ENCODE measurements around the gene RAD51D.

Gene RAD51D

DNA sequence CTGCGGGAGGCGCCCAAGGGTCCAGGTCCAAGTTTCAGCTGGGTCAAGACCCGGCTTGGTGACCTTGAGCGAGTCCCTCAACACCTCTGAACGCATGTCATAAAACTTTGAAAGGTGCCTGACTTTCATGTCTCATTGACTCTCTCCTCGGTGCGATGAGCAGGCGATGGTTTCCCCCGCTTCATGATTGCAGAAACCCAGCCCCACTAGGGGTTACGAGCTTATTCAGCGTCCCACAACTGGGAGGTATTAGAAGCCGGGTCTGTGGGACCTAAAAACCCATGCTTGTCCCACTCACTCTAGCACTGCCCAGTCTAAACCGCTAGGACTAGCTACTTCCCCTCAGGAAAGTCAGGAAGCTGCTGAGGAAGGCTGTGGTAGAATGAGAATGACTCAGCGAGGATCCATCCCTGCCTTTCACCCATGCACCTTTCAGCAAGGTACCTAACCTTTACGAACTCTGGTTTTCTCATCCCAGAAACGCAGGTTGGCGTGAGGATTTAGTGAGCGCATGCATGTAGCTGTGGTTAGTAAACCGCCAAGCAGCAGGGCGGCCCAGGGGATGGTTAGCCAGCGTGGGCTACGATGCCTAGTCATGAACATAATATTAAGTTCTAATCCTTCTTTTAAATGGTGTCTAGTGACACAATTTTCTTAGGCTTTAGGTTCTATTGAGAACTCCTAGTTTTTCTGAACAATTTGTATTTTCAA, 29.9 kb downstream of the RAD51D start:
- DNase-seq: no peak

DNA sequence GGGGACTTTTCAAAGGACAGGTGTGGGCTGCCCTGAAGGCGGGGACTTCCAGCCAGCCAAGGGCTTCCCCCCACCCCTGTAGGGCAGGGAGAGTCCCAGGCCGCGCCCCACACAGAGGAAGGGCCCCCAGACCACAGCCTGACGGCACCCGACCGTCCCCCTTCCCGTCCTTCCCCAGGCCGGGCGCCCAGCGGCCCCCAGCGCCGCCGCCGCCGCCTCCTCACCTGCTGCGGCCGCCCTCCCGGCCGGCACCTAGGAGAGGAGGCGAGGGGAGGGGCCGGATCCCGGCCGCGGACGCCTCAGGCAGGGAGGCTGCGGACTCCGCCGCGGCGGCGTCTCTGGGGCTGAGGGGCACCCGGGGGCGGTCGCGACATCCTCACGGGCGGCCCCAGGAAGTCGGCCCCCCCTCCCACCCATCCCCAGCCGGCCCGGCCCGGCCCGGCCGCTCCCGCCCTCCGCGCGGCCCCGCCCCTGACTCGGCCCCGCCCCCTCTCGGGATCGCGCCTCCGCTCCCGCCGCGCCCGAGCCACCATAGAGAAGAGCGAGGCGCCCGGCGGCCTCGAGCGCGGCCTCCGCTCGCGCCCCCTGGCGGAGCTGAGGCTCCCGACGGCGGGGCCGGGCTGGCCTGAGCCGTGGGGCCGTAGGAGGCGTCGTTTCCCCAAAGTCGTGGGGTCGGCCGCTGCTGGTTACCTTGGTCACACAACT, 30.6 kb downstream of the RAD51D start:
- peak; percentile 29 for DNase-seq

DNA sequence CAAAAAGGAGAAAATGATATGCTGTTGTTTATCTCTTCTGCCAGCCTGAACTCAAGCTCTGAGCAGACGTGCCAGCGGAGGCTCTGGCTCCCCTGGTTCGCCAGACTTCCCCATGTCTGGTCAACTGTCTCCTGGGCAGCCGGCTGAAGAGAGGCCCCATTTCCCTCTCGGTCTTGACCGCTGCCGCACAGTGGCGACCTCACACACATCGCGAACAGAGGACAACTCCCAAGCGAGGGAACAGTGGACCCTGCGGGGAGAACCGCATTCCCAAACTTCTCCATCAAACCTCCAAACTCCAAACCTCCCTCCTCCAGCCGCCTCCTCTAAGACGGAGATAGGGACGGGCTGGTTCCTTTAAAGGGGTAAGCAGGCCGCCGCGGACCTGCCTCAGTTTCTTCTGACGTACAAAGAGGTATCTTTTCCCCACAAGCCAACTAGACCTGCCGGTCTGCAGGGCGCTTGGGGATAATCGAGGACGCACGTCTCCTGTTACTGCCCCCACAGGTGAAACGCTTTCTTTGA, 31.2 kb downstream of the RAD51D start:
- DNase-seq: no peak

- no peak for DNase-seq
Observed at GRCh38 chr17:35087731-35088355, 31.8 kb downstream of the RAD51D start.

- no peak for DNase-seq
Observed at GRCh38 chr17:35086931-35087573, 32.6 kb downstream of the RAD51D start.

- DNase-seq: no peak
Observed at GRCh38 chr17:35086164-35086563, 33.5 kb downstream of the RAD51D start.

DNA sequence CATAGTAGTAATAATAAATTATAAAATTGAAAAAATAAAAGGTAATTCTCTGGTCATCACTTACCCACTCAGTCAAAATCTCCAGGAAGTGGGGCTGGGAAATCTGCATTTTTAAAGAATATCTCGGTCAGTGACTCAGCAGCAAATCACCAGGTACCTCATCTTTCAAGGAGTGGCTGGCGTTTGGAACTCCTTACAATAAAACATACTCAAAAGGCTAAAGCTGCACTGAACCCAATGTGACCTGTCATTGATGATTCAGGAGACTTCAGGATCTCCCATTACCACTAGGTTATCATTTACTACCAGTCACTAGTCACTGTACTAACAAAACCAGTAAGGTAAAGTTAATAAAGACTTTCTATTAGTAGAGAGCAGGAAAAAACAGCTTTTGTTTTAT, 34.7 kb downstream of the RAD51D start:
- no peak for DNase-seq

- no peak for DNase-seq
Observed at GRCh38 chr17:35083071-35083470, 36.6 kb downstream of the RAD51D start.

DNA sequence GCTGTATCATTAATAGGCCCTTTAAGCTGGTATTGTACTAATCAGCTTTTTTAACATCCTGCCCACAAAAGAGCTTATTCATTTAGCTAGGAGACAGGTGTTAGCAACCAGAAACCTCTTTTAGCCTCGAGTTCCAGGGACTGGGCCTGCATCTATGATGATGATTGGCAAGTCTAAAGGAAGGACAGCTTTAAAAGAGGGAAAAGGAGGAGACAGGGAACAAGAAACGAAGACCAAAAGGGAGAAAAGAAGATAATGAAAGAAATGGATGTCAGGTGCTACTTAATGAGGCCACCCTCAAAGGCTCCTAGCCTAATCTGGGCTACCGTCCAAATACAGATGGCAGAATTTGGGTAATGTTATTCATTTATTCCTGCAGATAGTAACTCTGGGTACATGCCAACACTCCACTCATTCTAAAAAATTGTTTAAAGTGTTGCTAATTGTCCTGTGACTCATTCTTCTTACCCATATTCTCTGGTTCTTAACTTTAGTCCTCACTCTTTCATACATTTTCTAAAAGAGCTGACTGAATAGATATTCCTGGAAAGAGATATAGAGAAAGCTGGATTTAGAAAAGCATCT, 37.5 kb downstream of the RAD51D start:
- DNase-seq: peak; percentile 77

DNA sequence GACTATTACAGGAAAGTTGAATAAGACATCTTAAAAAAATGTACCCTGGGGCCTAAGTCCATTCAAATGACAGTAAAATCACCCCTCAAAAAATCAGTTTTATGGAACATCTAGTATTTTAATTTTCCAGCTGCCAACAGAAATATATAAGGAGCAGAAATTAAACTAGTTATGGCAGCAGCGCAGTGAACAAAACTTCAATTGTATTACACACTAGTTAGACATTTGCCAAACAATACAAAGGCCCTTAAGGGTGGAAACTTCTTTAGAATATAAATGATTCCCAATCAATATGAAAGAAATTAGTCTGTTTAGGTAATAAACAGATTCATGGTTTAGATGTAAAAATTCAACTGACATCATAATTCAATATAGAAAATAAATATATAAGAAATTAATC, 38.0 kb downstream of the RAD51D start:
- DNase-seq: no peak

GRCh38 chr17:35080536-35080935, 39.1 kb downstream of the RAD51D start:
- DNase-seq: no peak

DNA sequence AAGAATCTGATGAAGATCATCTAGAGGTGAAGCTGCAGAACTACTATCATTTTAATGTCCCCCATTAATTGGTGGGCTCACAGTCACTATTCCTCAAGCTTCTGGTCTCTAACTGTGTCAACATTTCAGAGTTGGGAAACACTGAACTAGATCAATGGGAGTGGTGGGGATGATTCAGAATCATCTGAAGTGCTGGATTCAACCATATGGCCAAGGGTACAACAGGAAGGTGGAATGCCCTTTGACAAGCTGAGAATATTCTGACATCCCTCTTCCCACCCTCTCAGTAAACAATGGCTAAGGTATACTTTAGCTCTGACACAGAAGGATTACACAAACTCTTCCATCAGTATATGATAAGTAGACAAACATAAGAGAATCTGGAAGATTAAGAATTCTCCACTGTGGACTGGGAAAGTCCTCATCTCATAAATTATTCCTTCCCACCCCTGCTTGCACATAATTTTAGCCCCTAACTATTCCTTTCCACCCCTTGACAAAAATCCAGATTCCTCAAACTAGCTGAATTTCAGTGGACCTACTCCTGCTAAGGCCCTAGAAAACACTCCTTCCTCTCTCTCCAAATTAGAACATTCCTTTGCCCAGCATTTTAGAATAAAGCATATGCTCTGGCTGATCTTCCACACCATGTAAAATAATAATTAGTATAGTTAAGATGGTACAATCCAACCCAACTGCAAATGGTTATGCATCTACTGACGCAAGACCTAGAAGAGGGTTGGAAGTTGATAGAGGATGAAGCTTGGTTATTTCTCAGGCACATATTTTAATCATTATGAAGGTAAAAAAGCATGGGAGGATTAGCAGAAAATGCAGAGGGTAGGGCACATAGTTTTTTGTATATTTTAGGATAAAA, 39.9 kb downstream of the RAD51D start:
- no peak for DNase-seq

DNA sequence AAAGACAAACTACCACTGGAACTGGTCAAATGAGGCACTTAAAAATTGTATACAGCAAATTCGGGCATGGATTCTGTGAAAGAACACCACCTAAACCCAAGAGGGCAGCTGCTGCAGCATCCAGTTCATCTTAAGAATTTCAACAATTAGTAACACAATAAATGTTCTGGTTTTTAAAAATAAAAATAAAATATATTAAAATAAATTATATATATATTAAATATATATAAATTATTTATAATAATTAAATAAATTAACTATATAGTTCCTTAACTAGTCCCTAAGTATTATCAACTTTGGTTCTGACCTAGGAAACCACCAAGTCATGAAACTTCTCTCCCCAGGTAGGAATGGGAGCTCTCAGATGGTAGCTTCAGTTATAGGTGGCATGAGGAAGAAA, 42.8 kb downstream of the RAD51D start:
- no peak for DNase-seq

DNA sequence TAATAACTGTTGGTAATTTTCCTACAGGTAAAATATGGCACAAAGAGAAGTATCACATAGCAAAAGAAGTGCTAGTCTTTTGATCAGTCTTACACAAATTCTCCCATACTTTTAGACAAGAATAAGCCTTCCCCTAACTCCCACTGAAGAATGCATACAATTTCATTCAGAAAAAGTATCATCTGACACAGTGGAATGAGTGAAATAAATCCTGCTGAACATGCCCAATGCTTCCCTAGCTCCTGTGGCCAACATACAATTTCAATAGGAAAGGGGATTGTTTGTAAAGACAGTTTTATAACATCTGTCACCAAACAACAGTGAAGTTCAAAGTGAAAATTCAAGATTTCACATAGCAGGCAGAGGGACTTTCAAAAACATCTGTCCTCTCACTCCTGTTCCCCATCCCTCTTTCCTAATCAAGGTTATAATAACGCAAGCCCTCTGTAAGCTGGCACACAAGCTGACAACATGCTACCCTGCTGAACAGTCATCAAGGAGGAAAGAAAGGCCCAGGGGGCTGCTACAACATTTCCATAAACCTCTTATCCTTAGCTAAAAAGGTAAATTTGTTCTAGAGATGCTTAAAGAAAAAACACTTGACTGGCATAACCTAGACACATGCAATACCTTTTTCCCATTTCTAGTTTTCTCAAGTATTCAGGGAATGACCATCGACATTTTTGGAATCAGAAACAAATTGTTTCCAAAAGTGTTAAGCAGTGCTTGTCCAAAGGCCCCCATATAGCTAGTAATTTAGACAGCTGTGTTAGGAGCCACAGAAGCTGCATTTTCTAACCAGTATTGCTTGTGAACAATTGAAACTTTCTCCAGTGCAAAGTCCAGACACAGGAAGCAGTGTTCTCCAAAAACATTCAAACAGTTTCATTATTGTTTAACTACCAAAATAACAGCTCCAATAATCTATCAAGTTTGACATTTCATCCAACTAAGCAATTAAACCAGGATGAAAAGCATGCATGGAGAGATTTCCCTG, 44.7 kb downstream of the RAD51D start:
- no peak for DNase-seq

GRCh38 chr17:35073991-35074627, 45.6 kb downstream of the RAD51D start:
- DNase-seq: no peak

DNA sequence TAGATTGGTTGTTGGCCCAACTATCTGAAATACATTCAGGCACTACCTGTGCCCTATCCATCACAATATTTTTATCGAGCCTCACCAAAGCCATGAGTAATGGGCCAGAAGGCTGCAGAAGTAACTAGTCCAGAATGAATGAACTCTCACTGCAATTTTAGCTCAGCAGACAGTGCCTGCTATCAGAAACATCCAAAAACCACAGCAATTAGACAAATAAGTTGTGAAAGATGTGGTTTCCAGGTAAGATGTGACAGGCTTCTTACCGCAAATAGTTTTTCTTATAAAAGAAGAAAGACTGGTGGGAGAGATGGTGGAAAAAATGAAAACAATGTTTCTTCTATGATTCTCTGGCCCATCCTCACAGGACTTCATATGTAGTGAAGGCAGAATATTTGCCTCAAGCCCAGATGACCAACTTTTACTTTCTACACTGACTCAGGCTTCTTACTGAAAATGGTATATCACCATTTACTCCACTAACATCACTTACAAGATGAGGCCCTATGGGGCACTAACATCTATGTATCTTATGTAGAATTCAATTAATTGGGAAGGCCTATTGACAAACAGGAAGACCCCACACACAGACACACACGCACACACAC, 46.4 kb downstream of the RAD51D start:
- no peak for DNase-seq

- DNase-seq: no peak
Observed at GRCh38 chr17:35069311-35069710, 50.3 kb downstream of the RAD51D start.

- DNase-seq: no peak
Observed at GRCh38 chr17:35068249-35068648, 51.4 kb downstream of the RAD51D start.

- no peak for DNase-seq
Observed at GRCh38 chr17:35065880-35066279, 53.8 kb downstream of the RAD51D start.

Data from DMS 273 treated with DMSO at 0.1 percent for 48 hours (cell line).